ENCODE results near the gene S100A11.

DNA sequence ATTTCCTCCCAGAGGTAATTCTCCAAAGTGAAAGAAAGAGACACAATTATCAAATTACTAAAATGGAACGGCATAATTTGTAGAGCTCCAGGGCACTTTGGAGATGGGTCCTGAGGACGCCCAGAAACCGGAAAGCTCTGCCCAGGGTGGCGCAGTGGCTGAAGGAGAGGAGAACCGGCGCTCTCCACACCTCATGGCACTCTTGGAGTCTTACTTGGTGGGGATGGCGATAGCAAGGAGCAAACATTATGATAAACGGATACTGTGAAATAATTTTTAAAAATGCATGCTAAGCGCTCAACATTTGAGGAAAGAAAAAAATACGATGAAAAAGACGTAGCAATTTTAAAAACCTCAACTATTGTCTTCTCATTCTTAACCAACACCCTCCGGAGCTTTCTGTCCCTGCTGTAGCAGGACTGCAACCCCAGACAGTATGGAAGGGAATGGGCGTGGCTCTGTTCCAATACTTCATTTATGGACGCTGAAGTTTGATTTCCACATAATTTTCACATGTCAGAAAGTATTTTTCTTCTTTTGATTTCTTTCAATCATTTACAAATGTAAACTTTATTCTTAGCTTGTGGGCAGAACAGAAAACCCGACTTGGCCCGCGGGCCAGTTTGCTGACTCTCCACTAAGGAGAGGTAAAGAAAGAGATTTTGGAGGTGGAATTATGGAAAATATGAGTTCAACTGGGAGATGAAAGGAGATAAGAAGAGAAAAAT is 1.1 kb downstream of the S100A11 start:
- TF ChIP-seq, protein P1, sequence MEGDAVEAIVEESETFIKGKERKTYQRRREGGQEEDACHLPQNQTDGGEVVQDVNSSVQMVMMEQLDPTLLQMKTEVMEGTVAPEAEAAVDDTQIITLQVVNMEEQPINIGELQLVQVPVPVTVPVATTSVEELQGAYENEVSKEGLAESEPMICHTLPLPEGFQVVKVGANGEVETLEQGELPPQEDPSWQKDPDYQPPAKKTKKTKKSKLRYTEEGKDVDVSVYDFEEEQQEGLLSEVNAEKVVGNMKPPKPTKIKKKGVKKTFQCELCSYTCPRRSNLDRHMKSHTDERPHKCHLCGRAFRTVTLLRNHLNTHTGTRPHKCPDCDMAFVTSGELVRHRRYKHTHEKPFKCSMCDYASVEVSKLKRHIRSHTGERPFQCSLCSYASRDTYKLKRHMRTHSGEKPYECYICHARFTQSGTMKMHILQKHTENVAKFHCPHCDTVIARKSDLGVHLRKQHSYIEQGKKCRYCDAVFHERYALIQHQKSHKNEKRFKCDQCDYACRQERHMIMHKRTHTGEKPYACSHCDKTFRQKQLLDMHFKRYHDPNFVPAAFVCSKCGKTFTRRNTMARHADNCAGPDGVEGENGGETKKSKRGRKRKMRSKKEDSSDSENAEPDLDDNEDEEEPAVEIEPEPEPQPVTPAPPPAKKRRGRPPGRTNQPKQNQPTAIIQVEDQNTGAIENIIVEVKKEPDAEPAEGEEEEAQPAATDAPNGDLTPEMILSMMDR (IDR thresholded peaks at IDR 0.05), result no peak
- no peak for TF ChIP-seq EZH2phosphoT487 (IDR thresholded peaks at IDR 0.05)
